HepG2 (cell line): ENCODE data around the gene ARHGEF3. TPM values are rescaled to one million over a fixed set of nuclear protein-coding genes. Genes with fewer than 3 reads are reported as not detected.
A peak's percentile ranks its signal among the peaks of the same experiment; 100 is the strongest.

ENCODE experiments used
- ARID3A ChIP-seq: IDR thresholded peaks from 2 replicates; pipeline ENCODE4 v1.6.1; 2012; ENCODE audit warnings: low read depth, low read length, improper control_type of control experiment
- ARID5B ChIP-seq: IDR thresholded peaks from 2 replicates; pipeline ENCODE4 v1.4.0; 2020; ENCODE audit warnings: mild to moderate bottlenecking, missing genetic modification reagents
- ATF7 ChIP-seq, 2 experiments: fragments of 450-650 bp in 1 of 2; sonication (generic) in 1 of 2; formaldehyde crosslinking in 1 of 2; IDR thresholded peaks; 2 replicates each; pipeline versions ENCODE4 v1.4.0 to v1.6.1; 2016 to 2020; ENCODE audit warnings: antibody characterized with exemption in 1 of 2, mild to moderate bottlenecking in 1 of 2, missing genetic modification reagents in 1 of 2
- CEBPG ChIP-seq: IDR thresholded peaks from 2 replicates; pipeline ENCODE4 v1.6.1; 2016
- FOSL2 ChIP-seq: sonication (generic); formaldehyde crosslinking; IDR thresholded peaks from 2 replicates; pipeline ENCODE4 v1.4.0; 2020; ENCODE audit warnings: missing genetic modification reagents
- FOXA3 ChIP-seq: IDR thresholded peaks from 2 replicates; pipeline ENCODE4 v1.6.1; 2016; ENCODE audit warnings: missing genetic modification reagents, missing compliant biosample characterization
- FOXP1 ChIP-seq, 2 experiments: fragments of 450-650 bp in 1 of 2; IDR thresholded peaks; 2 replicates each; pipeline ENCODE4 v1.6.1; 2017 to 2018; ENCODE audit warnings: antibody characterized with exemption in 1 of 2
- FOXP4 ChIP-seq: sonication (generic); formaldehyde crosslinking; IDR thresholded peaks from 2 replicates; pipeline ENCODE4 v1.4.0; 2020; ENCODE audit warnings: missing genetic modification reagents
- GABPA ChIP-seq, 2 experiments: IDR thresholded peaks; 2 replicates each; pipeline ENCODE4 v1.6.1; 2011 to 2016; ENCODE audit warnings: low read depth in 2 of 2, low read length in 1 of 2, missing biosample characterization in 1 of 2, missing genetic modification characterization in 1 of 2
- GATAD2A ChIP-seq: IDR thresholded peaks from 2 replicates; pipeline ENCODE4 v1.6.1; 2016
- HMG20A ChIP-seq: IDR thresholded peaks from 2 replicates; pipeline ENCODE4 v1.6.1; 2016; ENCODE audit warnings: borderline replicate concordance
- HNF4A ChIP-seq: sonication (generic); formaldehyde crosslinking; IDR thresholded peaks from 2 replicates; pipeline ENCODE4 v1.4.0; 2020; ENCODE audit warnings: missing genetic modification reagents
- HNF4G ChIP-seq, 2 experiments: sonication (generic) in 1 of 2; formaldehyde crosslinking in 1 of 2; IDR thresholded peaks; 2 replicates each; pipeline versions ENCODE4 v1.4.0 to v1.6.1; 2011 to 2020; ENCODE audit warnings: borderline replicate concordance in 2 of 2, low read depth in 2 of 2, mild to moderate bottlenecking in 2 of 2, low read length in 1 of 2, missing genetic modification reagents in 1 of 2, moderate library complexity in 1 of 2
- MEF2D ChIP-seq: sonication (generic); formaldehyde crosslinking; IDR thresholded peaks from 2 replicates; pipeline ENCODE4 v1.5.1; 2020; ENCODE audit warnings: mild to moderate bottlenecking, missing genetic modification reagents
- NCOA2 ChIP-seq: sonication (generic); formaldehyde crosslinking; IDR thresholded peaks from 2 replicates; pipeline ENCODE4 v1.8.0; 2022; ENCODE audit warnings: inconsistent platforms
- NR2F1 ChIP-seq, 2 experiments: fragments of 450-650 bp in 1 of 2; formaldehyde crosslinking in 1 of 2; IDR thresholded peaks; 2 replicates each; pipeline versions ENCODE4 v1.5.0 to v1.6.1; 2016 to 2020; ENCODE audit warnings: mild to moderate bottlenecking in 1 of 2, missing compliant biosample characterization in 1 of 2, missing genetic modification reagents in 1 of 2, moderate library complexity in 1 of 2
- SOX5 ChIP-seq: IDR thresholded peaks from 2 replicates; pipeline ENCODE4 v1.6.1; 2016; ENCODE audit warnings: borderline replicate concordance
- ZNF18 ChIP-seq: sonication (generic); formaldehyde crosslinking; IDR thresholded peaks from 2 replicates; pipeline ENCODE4 v1.8.0; 2022; ENCODE audit warnings: mild to moderate bottlenecking, missing genetic modification reagents; ENCODE audit not compliant: insufficient replicate concordance
- polyA plus RNA-seq, 8 experiments: library from polyadenylated mRNA; depleted of rRNA in 3 of 8; stranded (reverse) in 7 of 8; unstranded in 1 of 8; fragments of >200 nt; fragmentation: Illumina TruSeq in 4 of 8; extraction: Trizol in 4 of 8; gene quantifications; 2 replicates each; pipeline versions ENCODE4 v1.2.1 to v1.2.3, GENCODE V29; 2011 to 2016; ENCODE audit warnings: low read depth in 4 of 8, missing spikeins in 1 of 8, mixed read lengths in 1 of 8; ENCODE audit not compliant: insufficient read depth in 1 of 8
- total RNA-seq, 5 experiments: library from RNA; depleted of rRNA; stranded (reverse); fragments of >200 nt; fragmentation: Illumina TruSeq; extraction: Trizol; gene quantifications; 2 replicates each; pipeline ENCODE4 v1.2.3, GENCODE V29; 2016; ENCODE audit warnings: low read depth in 1 of 5
- TF ChIP-seq, protein P1 (sequence below), 2 experiments: fragments of 450-650 bp in 1 of 2; sonication (generic) in 1 of 2; formaldehyde crosslinking; IDR thresholded peaks; 2 replicates each; pipeline versions ENCODE4 v1.5.0 to v1.8.0; 2020 to 2022; ENCODE audit warnings: mild to moderate bottlenecking in 1 of 2, missing genetic modification reagents in 1 of 2

ARHGEF3 gene
- total and polyA plus RNA-seq, 2 of the 13 experiments (the other 11 are each of a cell fraction or from before 2014, with no cell fraction given) = 14.8 to 23.1 TPM

DNA sequence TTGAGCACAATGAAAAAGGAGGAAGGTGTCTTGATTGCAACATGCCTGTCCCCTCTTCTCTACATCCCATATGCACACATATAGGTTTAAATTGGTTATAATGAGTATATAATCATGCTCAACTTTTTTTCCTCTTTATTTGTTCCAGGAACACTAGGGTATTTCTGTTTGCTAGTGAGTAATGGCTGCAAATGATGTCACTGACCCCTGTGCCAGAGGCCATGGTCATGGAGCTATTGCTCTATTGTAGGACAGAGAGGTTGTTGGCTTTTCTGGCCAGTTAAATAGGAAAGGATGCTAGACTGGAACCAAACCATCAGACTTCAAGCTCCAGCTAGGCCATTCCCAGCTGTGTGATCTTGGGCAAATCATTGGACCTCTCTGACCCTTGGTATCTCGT is 9.6 kb downstream of the ARHGEF3 start (continued):
- TF ChIP-seq FOXA3 (CRISPR knock-in tag) (peak; percentile 46), ATF7 (IDR thresholded peaks at IDR 0.05) (peak; percentile 32), ATF7 (CRISPR knock-in tag; IDR thresholded peaks at IDR 0.05) (no peak), HMG20A (peak; percentile 51; the same call in 1 of the 2 replicates), HNF4A (CRISPR knock-in tag) (peak; percentile 34), ARID3A (peak; percentile 46; the same call in 1 of the 2 replicates), FOXP4 (CRISPR knock-in tag) (0 out of 2 replicates have a peak, but pooled peaks have one; percentile 11), ARID5B (CRISPR knock-in tag) (peak; percentile 78), CEBPG (CRISPR knock-in tag) (peak; percentile 28; the same call in 1 of the 2 replicates), GATAD2A (CRISPR knock-in tag) (peak; percentile 71; the same call in 1 of the 2 replicates), NR2F1 (CRISPR knock-in tag; IDR thresholded peaks at IDR 0.05) (peak; percentile 82 to 89), GABPA (IDR thresholded peaks at IDR 0.05; ENCODE audit: low read depth, low read length) (no peak), GABPA (CRISPR knock-in tag; IDR thresholded peaks at IDR 0.05; ENCODE audit: low read depth) (0 out of 2 replicates have a peak, but pooled peaks have one; percentile 14), SOX5 (peak; percentile 60; the same call in 1 of the 2 replicates), NCOA2 (peak; percentile 19; the same call in 1 of the 2 replicates), FOSL2 (CRISPR knock-in tag) (peak; percentile 79), FOXP1 (IDR thresholded peaks at IDR 0.05) (no peak), FOXP1 (CRISPR knock-in tag; IDR thresholded peaks at IDR 0.05) (peak; percentile 51; the same call in 1 of the 2 replicates), HNF4G (IDR thresholded peaks at IDR 0.05; ENCODE audit: borderline replicate concordance, low read depth, low read length) (0 out of 2 replicates have a peak, but pooled peaks have one; percentile 21), HNF4G (CRISPR knock-in tag; IDR thresholded peaks at IDR 0.05; ENCODE audit: borderline replicate concordance, low read depth) (no peak), ZNF18 (no peak), MEF2D (no peak)
- TF ChIP-seq, protein P1, sequence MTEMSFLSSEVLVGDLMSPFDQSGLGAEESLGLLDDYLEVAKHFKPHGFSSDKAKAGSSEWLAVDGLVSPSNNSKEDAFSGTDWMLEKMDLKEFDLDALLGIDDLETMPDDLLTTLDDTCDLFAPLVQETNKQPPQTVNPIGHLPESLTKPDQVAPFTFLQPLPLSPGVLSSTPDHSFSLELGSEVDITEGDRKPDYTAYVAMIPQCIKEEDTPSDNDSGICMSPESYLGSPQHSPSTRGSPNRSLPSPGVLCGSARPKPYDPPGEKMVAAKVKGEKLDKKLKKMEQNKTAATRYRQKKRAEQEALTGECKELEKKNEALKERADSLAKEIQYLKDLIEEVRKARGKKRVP (CRISPR knock-in tag; IDR thresholded peaks at IDR 0.05) = peak in 1 of 2 experiments; percentile 73; a peak in 2 of 4 replicates
